ENCODE results near the gene CD300C.
"Not testable (repeated sequence)": the region's sequence is repeated elsewhere in the genome, so short reads cannot be mapped to it uniquely, and the experiment has no call there.

The CD300C gene

DNA sequence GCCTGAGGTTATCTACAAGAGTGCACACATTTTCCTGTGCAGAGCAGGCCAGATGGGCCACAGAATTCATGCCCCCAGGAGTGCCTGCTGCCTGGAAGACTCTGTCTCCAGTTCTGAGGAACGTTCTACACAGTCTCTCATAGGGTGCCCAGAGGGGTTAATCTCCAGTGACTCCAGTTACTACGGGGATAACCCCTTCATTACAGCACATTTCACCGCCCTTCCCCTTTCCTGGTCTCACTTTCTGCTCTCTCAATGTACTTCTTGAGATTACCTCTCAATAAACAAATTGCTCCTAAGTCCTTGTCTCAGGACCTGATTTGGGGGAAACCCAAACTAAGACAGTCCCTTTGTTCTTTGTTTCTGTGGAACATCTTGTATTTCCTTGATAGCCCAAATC lies 15.7 kb upstream of the CD300C start:
- no peak for DNase-seq (ENCODE audit: low spot score)

- DNase-seq (ENCODE audit: low spot score) = no peak
Measured at GRCh38 chr17:74558882-74559519, 13.1 kb upstream of the CD300C start.

DNA sequence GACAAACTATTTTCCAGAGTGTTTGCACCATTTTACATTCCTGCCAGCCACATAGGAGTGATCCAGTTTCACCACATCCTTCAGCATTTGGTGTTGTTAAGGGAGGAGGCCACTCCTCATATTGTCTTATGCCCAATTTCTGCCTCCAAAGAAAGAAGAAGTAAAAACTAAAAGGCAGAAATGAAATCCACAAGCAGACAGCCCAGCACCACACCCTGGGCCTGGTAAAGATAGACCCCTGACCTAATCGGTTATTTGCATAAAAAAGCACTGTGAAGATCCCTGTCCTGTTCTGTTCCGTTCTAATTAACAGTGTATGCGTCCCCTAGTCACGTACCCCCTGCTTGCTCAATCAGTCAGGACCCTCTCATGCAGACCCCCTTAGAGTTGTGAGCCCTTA lies 12.5 kb upstream of the CD300C start:
- DNase-seq (ENCODE audit: low spot score) = not testable (repeated sequence)

DNA sequence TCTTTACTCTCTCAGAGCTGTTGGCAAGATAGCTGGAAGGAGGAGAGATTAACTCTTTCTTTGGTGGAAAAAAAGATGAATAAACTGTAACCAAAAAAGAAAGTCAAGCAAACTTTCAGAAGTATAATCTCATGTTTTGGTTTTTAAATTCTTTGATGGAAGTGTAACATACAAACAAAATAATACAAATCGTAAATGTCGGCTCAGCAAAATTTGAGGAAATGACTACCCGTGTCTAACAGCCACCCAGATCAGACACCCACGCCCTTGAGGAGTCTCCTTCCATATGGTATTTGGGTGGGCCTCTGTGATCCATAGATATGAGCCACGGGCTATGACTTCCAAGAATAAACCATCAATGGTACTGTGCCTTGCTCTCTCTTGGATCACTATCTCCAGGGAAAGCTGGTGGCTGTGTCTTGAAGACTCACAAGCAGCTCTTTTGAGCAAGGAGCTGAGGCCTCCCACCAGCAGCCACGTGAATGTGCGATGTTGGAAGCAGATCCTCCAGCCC lies 9.6 kb upstream of the CD300C start:
- no peak for DNase-seq (ENCODE audit: low spot score)

DNA sequence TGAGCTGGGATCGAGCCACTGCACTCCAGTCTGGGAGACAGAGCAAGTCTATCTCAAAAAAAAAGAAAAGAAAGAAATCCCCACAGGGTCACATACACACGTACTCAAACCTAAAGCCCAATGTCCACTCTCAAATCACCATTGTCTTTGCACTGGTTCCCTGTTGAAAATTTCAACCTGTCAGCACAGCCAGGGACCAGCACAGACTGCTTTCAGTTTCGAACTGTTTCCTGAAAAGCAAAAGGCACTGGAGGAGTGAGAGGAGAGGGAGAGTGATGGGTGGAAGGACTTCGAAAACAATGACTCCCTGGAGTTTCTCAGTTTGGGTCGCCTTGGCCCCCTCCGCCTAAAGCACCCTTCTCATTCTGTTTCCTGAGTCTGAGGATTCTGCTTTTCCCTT lies 9.0 kb upstream of the CD300C start:
- no peak for DNase-seq (ENCODE audit: low spot score)

DNA sequence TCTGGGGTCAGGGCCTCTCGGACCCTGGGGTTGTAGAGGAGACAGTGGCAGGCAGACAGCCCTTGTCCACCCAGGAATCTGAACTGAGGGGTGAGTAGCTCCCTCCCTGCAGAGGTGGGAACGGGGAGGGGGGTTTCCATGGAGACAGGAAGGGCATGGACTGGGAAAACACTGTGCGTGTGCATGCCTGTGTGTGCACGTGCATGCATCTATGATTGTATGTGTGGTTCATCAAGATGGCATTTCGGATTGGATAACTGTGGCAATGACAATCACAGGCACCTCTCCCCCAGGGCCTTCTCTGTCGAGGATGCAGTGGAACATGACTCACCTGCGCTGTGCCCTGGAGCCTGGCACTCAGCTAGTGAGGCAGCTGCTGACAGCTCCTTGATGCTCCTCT lies 6.1 kb upstream of the CD300C start:
- DNase-seq (ENCODE audit: low spot score) = no peak

- DNase-seq (ENCODE audit: low spot score) = no peak
Measured at GRCh38 chr17:74550602-74551001, 4.7 kb upstream of the CD300C start.

DNA sequence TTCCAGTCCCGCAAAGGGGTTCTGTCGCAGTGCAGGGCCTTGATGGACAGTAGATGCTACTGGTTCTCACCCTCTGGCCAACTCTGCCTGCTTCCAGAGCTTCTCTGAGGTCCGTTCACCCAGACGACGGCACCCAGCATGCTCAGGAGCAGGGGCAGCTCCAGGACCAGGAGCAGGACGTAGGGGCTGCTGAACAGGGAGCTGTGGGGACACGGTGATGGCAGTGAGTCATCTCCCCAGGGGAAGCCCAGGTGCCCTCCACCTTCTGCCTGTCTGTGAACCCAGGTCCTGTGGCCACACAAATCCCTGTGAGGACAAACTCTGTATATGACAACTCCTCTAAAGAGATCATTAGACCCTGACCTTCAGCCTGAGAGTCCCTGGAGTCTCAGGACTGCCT lies 3.4 kb upstream of the CD300C start:
- no peak for DNase-seq (ENCODE audit: low spot score)

GRCh38 chr17:74547736-74548135 lies 1.8 kb upstream of the CD300C start:
- DNase-seq (ENCODE audit: low spot score) = no peak

GRCh38 chr17:74547264-74547663 lies 1.3 kb upstream of the CD300C start:
- DNase-seq (ENCODE audit: low spot score) = no peak

DNA sequence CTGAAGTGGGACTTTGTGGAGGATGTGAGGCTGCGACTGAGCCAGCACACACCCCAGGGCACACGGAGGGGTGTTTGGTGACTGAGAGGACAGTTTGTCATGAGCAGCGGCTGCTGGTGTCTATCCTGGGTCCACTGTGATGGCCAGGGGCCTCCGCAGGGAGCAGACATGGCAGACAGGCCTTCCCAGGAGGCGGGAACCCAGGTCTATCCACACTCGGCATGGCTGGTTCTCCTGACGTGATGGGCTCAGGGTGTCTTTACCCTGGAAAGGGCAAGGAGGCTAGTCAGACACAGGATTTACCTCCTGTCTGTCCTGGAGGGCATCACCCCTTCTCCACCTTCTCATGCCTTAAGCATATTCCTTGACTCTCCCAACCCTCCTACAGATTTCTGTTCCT lies 671 bp upstream of the CD300C start:
- DNase-seq (ENCODE audit: low spot score) = no peak

DNA sequence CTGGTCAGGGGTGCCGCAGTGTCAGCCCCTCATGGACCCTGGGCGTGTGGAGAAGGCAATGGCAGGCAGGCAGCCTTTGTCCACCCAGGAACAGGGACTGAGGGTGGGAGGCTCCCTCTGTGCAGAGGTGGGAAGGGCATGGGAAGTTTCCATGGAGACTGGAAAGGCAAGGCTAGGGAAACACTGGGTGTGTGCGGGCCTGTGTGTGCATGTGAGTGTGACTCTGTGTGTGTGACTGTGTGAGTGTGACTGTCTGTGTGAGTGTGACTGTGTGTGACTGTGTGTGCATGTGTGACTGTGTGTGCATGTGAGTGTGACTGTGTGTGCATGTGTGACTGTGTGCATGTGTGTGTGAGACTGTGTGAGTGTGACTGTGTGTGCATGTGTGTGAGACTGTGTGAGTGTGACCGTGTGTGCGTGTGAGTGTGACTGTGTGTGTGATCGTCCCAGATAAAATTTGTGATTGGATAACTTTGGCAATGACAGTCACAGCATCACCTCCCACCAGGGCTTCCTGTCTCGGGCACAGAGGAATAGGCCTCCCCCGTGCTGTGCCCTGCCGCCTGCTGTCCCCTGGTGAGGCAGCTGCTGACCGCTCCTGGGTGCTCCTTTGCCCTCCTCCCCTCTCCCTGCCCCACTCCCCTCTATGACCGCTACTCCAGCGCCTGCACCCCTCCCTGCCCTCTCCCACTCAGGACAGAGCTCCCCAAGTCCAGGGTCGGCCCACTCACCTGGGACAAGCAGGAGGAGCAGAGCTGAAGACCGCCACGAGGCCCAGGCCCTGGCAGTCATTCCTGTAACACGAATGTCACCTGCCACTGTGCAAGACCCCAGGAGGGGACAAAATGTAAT lies 698 bp downstream of the CD300C start:
- no peak for DNase-seq (ENCODE audit: low spot score)

- DNase-seq (ENCODE audit: low spot score) = no peak
Measured at GRCh38 chr17:74543891-74544760, 1.8 kb downstream of the CD300C start.

DNA sequence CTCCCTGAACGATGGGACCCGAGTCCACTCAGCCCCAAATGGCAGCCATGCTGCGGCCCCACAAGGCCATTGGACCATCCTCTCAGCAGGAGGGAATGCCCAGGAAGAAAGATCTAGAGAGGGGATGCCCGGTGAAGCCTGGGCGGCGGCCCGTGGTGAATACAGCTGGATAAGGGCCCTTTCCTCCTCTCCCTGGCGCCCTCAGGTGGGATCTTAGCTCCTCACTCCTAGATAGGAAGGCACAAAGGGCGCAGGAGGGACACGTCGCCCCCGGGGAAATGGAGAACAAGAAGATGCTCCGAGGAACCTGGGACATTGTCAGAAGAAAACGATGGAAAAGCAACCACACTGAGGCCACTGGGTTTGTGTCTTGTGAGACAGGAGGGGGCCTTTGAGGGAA lies 2.5 kb downstream of the CD300C start:
- no peak for DNase-seq (ENCODE audit: low spot score)

- no peak for DNase-seq (ENCODE audit: low spot score)
Measured at GRCh38 chr17:74542727-74543383, 3.1 kb downstream of the CD300C start.

GRCh38 chr17:74542166-74542565 lies 3.7 kb downstream of the CD300C start:
- DNase-seq (ENCODE audit: low spot score) = no peak

DNA sequence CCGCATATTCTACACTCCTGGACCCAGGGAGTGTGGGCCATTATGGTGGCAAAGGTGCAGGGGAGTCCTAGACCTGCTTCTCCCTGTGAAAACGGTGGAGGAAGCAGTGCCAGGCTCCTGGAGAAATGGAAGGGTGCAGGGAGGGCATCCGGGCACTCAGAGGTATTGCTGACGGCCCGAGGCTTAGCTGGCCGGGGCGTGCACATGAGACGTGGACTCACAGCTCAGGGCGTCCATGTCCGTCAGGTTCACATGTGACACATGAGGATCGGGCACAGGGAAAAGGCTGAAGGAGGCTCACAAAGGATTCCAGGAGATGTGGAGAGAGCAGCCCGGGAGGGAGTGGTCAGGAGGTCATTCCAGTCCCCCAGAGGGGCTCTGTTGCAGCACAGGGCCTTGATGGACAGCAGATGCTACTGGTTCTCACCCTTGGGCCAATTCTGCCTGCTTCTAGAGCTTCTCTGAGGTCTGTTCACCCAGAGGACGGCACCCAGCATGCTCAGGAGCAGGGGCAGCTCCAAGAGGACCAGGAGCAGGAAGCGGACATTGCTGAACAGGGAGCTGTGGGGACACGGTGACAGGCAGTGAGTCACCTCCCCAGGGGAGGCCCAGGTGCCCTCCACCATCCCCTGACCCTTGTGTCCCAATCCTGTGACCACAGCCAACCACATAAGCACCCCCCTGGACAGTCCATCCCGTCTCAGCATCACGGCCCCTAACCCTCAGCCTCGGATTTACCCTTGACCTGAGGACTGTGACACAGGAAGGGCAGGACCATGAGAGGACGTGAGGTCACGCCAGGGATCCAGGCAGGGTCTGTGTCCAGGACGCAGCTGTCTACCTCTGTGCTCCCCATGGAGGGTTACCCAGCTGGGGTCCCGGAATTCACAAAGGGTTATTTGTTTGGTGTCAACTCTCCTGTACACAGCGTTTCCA lies 4.5 kb downstream of the CD300C start:
- DNase-seq (ENCODE audit: low spot score) = no peak

DNA sequence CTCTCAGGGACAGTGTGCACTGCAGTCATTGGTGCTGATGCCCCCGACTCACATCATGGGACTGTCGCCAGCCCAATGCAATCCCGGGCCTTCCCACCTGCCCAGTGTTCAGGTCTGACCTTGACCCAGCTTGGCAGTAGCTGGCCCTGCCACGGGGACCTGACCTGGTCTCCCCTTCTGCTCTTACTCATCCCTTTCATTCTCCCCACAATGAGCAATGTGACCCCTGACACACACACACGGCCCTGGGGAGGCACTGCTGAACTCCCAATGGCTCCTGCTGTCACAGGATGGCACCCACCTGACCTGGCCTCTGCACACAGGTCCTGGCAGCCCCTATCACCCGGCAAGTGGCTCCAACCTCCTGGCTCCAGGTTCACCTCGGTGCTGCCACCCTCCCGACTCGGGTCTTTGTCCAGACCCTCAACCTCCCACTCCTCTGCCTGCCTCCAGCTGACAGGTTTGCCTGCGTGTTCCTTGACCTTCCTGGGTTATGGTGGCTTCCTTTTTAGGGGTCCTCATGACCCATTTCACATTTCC lies 6.6 kb downstream of the CD300C start:
- DNase-seq (ENCODE audit: low spot score) = no peak

DNA sequence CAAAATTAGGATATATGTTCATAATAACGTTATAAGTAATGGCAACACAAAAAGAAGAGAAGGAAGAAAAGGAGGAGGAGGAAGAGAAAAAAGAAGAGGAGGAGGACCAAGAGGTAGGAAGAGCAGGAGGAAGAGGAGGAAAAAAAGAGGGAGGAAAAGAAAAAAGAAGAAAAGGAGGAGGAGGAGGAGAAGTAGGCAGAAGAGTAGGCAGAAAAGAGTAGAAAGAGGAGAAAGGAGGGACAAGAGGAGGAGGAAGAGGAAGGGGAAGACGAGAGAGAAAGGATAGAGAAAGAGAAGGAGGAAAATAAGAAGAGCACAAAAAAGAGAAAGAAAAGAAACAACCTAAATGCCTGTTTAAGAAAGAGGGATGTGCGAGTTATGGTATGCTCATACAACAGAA lies 9.0 kb downstream of the CD300C start:
- DNase-seq (ENCODE audit: low spot score) = no peak

- DNase-seq (ENCODE audit: low spot score) = no peak
Measured at GRCh38 chr17:74532115-74532514, 13.8 kb downstream of the CD300C start.
